Inferior parietal cortex (tissue), 1 donor: ENCODE measurements around the gene SLITRK2.
A peak's percentile ranks its signal among the peaks of the same experiment; 100 is the strongest.

Experiments
- DNase-seq: peaks from one replicate; pipeline ENCODE4 v3.0.0-alpha.2; 2016; ENCODE audit errors: extremely low spot score

Gene SLITRK2, protein sequence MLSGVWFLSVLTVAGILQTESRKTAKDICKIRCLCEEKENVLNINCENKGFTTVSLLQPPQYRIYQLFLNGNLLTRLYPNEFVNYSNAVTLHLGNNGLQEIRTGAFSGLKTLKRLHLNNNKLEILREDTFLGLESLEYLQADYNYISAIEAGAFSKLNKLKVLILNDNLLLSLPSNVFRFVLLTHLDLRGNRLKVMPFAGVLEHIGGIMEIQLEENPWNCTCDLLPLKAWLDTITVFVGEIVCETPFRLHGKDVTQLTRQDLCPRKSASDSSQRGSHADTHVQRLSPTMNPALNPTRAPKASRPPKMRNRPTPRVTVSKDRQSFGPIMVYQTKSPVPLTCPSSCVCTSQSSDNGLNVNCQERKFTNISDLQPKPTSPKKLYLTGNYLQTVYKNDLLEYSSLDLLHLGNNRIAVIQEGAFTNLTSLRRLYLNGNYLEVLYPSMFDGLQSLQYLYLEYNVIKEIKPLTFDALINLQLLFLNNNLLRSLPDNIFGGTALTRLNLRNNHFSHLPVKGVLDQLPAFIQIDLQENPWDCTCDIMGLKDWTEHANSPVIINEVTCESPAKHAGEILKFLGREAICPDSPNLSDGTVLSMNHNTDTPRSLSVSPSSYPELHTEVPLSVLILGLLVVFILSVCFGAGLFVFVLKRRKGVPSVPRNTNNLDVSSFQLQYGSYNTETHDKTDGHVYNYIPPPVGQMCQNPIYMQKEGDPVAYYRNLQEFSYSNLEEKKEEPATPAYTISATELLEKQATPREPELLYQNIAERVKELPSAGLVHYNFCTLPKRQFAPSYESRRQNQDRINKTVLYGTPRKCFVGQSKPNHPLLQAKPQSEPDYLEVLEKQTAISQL

DNA sequence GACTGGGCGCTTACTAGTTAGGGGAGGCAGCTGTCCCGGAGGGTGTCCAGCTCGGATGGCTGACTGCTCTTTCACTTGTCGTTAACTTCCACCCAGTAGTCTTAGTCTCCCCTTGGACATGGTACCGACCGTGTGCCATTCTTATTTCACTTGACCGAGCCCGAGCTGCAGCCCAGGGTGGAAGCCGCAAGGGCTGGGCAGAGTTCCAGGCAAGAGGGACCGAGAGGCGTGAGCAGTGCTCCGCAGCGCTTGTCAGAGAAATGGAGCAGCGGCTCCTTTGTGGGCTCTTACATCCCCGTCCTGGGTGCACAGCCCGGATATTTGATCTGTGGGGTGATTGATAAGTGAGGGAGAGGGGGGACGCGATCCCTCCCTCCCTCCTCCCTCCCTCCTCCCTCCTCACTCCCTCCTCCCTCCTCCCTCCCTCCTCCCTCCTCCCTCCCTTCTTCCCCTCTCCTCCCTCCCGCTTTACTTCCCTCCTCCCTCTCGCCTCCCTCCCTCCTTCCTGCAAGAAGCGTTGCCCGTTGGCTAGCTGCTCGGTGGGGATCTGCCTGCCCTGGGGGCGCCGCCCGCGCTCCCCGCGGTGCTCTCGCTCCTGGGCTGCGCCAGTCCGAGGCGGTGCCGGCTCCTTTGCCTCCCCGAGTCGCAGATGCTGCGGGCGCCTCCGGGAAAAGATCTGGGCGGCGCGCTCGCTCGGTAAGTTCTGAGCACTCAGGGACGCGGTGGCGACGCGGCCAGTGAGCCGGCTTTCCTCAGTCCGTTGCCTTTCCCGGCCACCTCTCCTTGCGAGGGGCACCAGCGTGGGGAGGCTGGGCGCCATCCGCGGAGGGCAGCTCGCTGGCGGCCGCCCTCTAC is at the start of gene SLITRK2:
SLITRK2 (plus strand) TSS at position 499 of the 855 bp plus-strand sequence. CDS start 4,597 bp downstream, outside the sequence.
- DNase-seq = peak; percentile 39

DNA sequence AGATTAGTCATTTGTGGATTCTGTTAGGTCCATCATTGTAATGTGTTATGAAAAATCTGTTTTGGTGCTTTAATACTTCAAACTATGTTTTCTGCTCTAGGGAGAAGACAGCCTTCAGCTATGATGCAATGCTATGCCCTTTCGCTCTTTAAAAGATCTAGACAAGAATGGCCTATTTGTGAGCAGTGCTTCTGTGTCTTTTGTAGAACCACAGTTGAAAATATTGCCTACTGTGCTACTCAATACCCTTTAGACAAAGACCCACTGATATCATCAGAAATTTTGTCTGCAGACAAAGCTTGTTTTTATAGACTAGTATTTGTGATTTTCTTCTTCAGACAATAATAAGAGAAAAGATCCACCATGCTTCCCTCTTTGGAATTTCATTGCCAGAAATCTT is 44.6 kb upstream of the SLITRK2 start:
- DNase-seq = no peak

DNA sequence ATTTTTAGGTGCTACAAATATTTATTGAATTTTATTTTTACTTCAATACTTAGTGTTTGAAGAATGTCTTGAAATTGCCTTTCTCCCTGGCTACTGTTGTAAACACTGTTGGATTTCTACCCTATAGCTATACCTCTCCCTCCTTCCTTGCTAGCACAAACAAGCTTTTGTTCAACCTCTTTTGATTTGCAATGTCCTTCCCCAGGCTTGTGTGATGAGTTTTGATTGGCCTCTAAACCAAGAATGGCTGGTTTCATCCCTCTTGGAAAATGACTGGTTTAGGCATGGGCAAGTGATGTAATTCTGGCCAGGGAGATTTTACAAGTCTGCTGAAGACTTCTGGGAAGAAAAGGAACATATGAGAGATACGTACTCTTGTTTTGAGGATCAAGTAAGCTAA is 25.3 kb upstream of the SLITRK2 start:
- no peak for DNase-seq

DNA sequence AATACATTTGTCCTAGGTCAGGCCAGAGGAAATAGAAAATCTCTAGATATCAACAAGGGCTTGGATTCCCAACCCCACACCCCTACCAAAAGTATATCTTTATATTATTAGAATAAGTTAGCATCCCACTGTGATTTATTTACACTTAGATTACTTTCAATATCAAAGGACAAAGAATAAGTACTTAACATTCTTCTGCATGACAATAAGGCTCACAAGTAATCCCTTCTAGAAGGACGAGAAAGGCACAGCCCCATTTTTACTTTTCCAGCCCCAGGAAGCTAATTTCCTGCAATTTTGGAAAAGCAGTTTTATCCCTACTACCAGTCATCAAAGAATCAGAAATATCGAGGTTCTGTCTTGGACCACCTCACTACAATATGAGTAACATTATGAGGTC is 14.1 kb upstream of the SLITRK2 start:
- DNase-seq = no peak

DNA sequence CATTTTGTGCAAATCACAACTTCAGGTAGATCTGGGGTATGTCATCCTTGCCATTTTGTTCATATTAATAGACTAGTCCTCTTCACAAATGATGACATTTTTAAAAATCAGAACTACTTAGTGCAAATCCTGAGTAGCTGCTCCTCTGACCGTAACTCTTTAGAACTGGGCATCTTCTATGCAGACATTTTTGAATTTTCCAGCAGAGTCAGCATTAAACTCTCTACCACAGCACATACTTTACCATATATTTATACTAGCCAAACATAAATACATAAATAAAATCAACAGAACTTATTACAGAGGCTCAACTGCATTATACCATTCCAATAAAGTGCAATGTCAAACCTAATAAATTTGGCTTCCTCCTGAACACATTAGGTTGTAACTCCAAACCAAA is 4.5 kb upstream of the SLITRK2 start:
- DNase-seq = no peak

DNA sequence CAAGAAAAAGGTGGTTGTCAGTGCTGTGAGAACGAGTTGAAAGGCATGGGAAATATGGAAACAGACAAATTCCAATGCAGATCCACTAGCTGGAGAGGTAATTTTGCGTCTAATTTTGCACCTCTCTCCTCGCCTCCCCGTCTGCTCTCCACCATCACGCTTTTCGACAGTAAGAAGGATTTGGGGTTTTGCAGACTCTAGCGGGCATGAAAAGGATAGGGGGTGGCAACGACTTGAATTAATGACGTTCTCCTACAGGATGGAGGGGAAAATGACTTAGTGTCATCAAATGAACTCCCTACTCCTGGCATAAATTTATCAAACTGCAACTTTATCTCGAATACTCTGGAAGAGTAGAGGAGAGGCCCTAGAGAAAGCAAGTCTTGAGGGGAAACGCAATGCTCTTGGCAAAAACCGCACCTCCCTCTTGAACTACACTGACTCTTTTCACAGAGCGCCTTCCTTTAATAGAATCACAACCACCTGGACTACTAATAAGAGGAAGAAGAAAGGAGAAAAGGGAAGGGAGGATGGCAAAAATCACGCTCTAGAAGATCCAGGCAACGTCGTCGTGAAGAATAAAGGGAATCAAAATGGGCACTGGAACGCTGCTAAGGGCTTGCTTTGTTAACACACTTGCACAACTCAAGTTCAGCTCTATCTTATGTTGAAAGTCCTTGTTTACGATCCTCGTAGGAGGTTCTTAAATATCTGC is 871 bp upstream of the SLITRK2 start:
- DNase-seq = peak; percentile 22

DNA sequence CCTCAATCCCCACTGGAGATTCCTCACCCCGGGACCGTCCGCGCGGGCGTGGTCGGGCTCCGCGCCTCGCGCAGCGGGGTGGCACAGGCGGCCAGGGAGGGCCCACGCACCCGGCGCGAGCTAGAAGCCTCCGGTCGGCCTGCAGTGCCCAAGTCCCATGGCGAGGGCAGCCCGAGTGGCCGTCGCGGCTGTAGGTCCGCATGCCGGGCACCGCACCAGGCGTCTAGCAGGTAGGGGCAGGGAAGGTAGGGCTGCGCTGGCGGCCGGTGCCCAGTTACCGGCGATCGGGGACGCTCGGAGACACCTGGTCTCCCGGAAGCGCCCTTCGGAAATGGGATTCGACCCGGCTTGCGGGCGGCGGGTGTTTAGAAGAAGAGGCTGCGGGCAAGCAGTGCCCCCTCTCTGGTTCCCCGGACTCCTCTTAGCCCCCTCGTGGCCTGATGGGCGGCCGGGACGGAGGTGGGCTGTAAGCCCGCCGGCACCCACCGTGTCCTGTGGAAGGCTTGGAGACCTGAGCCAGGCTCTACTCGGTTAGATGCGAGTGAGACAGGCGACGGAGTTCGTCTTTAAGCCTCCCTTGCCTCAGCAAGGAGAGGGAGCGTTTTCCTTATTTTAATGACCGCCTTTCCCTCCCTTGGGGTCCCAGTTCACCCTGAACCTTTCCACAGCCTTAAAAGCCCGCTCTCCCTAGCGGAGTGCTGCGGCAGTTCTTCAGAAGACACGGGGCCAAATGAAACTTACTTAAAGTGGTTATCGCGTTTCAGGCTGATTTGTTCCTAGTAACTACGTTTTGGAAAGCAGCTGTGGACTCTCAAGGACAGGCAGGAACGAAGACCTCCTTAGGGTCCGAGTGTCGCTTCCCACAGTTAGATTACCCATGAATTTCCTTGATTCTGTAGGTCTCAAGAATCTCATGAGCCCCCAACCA is 821 bp downstream of the SLITRK2 start:
- DNase-seq = no peak

DNA sequence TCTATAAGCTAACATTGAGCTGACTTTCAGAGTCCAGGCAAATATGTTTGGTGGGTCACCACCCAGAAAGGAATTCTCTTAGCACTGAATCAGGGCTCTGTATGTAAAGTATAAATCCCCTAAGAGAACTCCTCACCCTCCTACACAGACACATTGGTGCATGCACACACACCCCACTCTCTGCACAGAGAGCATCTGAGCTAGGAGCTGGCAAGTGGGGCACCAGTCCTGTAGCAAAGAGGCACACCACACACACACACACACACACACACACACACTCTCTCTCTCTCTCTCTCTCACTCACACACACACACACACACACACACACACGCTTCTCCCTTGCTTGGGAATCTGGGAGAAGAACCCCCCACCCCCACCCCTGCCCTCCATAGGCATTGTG is 3.2 kb downstream of the SLITRK2 start:
- peak; percentile 26 for DNase-seq

DNA sequence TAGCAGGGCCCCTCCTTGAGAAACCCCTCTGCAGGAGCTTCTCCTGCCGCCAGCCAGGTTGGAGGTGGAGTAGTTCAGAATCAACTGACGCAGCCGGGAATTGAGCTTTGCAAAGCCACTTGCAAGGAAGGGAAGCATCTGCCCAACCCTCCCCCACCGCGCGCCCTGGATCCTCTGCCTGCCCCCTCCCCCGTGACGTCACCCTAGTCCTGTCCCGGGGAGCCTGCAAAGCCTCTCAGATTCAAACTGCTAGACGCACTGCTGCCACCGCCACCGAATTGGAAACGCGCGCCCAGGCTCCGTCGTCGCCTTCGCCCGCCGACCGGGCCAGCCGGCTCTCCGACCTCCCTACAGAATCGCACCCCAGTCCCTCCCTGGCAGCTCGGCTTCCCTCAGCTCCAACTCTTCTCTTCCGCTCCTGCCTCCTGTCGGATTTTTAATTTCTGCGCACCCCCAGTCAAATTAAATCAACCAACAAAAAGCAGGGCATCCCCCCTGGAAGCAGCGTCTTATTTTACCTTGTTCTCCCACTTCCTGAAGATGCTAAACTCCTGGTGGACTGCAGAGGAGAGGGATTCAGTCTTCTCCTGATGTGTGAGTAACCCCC is 3.8 kb downstream of the SLITRK2 start:
- peak; percentile 42 for DNase-seq

DNA sequence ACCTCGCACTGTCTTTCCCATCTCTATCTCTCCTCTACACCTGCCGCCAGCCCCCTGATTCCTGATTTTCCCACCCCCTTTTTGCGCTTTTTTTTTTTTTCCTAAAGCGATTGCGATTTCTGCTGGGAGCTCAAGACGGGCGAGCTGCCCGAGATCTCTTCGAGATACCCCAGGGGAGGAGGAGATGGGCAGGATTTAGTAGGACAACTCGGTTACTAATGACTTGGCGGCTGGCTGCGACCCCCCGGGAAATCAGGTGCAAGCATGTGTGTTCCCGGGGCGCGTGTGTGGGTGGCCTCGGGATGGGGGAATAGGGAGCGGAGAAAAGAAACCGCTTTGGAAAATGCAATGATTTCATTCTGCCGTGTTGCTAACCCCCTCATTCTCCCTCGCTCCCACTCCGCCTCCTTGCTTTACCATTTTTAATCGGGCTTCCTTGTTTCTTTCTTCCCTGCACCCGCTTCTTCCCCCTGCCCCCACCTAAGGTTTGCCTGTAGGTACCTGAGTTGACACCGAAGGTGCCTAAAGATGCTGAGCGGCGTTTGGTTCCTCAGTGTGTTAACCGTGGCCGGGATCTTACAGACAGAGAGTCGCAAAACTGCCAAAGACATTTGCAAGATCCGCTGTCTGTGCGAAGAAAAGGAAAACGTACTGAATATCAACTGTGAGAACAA is 4.4 kb downstream of the SLITRK2 start:
- peak; percentile 3 for DNase-seq

DNA sequence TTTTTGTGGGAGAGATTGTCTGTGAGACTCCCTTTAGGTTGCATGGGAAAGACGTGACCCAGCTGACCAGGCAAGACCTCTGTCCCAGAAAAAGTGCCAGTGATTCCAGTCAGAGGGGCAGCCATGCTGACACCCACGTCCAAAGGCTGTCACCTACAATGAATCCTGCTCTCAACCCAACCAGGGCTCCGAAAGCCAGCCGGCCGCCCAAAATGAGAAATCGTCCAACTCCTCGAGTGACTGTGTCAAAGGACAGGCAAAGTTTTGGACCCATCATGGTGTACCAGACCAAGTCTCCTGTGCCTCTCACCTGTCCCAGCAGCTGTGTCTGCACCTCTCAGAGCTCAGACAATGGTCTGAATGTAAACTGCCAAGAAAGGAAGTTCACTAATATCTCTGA is 5.5 kb downstream of the SLITRK2 start:
- DNase-seq = no peak

DNA sequence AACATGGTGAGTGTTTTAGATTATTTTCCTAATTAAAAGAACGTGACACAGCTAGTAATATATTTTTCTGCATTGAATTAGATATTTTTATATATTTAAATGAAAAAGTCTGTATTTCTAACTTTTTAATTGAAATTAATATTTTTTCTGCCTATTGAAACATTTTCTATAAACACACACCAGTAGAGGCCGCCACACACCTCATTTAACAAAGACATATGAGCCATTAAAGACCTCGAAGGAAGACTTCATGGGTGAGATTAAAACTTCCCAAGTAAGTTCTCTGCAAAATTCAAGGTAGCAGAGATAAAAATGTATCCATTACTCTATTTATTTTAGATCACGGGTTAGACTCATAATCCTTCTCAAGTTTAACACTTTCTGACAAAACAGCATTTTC is 8.3 kb downstream of the SLITRK2 start:
- peak; percentile 56 for DNase-seq

DNA sequence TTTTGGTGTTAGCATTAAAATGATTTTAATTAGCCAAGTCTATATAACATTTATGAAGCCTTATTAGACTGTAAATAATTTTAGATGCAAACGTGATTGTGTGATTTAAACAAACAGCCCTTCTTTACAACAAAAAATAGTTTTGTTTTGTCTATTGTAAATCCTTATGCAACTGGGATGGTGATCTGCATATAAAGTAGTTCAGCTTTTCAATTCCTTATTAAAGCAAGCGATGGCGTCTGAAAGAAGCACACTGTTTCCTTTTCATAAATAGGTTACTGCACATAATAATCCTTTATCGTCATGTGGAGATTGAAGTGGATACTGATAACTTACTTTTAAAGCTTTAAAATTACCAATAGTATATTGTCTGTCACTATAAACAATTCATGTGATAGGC is 8.8 kb downstream of the SLITRK2 start:
- peak; percentile 22 for DNase-seq

DNA sequence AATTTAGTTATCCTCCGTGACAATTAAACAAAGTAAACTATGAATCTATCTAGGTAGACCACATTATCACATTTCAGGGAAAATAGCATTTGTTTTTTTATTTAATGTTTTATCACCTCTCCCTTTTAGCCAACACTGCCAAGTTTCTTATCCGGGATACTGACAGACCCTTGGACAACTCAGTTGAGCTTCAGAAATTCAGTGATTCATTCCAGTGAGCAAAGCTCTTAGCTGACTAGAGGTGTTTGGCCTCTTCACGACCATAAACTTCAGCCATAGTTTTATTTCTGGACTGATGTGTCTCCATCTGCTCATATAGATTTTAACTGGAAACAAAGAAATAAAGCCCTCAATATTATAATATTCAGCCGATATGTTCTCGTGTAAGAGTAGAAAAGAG is 15.2 kb downstream of the SLITRK2 start:
- no peak for DNase-seq

DNA sequence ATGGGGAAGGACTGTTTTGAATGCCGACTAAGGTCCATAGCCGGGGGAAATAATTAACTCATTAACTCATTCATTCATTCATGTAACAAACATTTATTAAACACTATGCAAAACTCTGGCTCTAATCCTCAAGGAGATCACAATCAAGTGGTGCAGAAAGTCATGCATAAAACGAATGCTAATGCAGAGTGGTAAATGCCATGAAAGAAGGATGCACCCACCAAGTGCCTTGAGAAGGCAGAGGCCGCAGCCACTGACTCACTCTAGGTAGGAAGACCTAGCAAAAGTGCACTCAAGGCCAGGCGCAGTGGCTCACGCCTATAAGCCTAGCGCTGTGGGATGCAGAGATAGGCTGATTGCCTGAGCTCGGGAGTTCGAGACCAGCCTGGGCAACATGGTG is 22.9 kb downstream of the SLITRK2 start:
- DNase-seq = no peak

DNA sequence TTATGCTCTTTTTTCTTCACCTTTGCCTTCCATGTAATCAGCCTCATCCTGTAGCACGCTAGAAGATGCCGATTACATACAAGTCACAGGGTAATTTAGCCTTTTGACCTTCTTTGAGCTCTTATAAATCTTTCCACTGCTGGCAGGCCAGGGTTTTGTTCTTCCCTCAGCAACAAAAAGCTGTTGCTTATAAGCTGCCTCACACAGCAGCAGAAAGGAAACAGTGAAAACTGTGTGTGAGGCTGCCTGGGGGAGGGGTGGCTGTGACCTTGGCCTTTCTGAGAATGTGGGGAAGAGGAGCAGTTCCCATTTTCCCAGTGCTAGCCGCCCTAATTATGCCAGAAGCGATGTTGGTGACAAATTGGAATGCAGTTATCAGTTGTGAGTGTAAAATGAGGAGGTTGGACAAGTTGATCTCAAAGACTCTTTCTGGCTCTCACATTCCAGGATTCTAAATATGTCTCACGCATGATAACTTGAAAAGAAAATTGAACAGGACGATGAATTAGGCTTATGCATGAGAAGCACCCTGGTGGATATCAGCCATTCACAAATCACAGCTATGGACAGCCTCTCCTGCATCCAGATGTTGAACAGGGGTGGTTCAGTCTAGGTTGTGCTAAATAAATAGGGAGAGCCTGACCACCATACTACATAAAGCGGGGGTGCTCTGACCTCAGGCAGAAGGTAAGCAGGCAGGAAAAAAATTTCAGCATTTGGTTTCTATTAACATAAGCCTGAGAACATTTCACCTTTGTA is 25.7 kb downstream of the SLITRK2 start:
- DNase-seq = no peak

DNA sequence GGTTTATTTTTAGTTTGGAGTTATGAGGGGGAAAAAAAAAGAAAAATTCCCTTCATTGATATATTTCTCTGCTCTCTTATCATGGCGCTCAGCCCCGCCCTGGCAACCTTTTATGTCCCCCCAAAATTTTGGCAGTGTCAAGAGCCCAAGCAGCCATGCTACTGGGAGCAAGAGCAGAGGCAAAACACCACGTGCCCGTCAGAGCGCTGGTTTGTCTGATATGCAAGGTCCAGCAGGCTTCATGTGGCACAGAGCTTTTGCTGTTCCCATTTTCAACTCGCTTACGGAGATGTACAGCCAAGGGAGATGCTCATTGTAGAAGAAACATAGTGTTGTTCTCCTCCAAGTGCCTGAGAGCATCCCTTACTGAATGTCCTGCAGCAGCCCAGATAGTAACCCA is 27.3 kb downstream of the SLITRK2 start:
- DNase-seq = no peak

DNA sequence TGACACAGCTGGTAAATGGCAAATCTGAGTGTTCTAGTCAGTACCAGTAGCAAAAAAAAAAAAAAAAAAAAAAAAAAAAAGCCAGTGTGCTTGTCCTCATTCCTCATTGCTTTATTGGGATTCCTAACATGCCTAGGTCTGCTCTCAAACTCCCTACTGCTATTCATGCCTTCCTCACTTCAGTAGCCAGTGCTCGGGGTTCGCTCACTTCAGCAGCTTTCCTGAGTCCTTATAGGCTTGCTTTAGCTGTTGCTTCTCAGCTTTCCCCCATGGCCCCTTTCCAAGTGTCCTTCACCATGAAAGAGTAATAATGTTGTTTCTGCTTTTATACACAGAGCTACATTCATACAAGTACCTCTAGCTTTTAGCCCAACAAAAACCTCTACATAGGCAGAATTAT is 30.8 kb downstream of the SLITRK2 start:
- DNase-seq = no peak

DNA sequence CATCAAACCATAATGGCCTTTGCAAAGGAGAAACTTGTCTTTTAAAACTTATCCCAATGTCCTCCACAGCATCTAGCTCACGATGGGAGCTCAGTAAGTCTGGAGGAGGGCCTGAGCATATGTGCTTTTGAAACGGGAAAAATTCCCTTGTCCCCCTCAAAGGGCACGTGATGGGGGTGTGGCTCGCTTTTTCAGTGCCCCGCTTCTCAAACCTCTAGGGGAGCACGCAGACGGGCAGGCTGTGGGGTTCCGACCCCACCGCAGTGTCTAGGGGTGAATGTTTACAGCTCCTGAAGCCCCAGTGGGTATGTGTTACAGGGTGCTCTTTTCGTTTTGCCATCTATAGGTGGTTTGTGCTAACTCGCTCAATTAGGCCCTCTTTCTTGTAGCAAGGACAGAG is 31.2 kb downstream of the SLITRK2 start:
- DNase-seq = no peak
